ENCODE data around the gene TAPBP. TPM values are rescaled to one million over a fixed set of nuclear protein-coding genes. Genes with fewer than 3 reads are reported as not detected.

The TAPBP gene
- total and polyA plus RNA-seq, 9 of the 15 experiments (the other 6 are each of a cell fraction or from before 2014, with no cell fraction given): 5.6 to 74.0 (median 22.3) TPM

DNA sequence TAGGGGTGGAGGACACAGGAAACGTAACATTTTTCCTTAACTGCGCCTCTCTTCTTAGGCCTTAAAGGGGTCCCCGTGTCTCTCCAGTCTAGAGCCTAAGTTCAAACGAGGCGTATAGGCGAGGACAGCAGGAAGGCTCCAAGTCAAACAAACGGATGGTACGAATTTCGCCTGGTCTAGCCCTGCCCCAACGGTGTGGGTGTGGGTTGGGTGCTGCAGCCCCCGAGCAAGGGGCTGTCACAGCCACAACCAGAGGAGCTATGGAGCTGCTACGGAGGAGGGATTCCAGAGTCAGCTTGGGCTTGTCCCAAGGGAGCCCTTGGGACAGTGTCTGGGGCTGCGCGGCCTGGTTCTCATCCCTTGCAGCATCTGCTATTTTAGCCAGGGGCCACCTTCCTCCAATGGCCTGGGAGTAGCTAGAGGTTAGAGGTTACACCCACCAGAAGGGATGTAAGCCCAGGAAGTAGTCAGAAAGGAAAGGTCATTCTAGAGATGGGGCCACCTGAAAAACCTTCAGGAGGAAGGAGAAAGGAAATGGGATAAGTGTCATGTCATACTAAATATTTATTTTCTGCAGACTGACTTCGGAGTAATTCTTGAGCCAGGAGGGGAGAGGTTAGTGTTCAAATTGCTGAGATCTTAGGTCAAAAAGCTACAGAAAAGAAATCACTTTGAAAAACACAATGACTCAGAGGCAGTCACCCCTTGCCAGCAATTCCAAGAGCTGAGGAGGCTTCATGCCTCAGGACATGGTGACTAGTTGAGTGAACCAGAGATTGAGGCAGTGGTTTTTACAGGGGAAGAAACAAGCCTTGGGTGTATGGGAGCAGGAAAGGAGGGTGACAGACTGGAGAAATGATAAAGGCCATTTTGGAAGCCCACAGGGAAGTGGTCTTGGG, 63.9 kb downstream of the TAPBP start (continued):
- TF ChIP-seq ZNF639 (CRISPR knock-in tag; conservative IDR thresholded peaks at IDR 0.05 in 1 of 2, IDR thresholded peaks at IDR 0.05 in 1 of 2) (no peak), ZNF589 (CRISPR knock-in tag; IDR thresholded peaks at IDR 0.05; ENCODE audit: low read depth) (no peak), HDAC1 (IDR thresholded peaks at IDR 0.05) (no peak), KHSRP (IDR thresholded peaks at IDR 0.05) (no peak), FOXK1 (CRISPR knock-in tag; IDR thresholded peaks at IDR 0.05; ENCODE audit: borderline replicate concordance) (no peak), ZBTB8A (IDR thresholded peaks at IDR 0.05; ENCODE audit: partially characterized antibody) (no peak), ZBTB7A (IDR thresholded peaks at IDR 0.05; ENCODE audit: borderline replicate concordance, control insufficient read depth, low read depth, low read length) (0 out of 2 replicates have a peak, but pooled peaks have one; percentile 54), ZNF699 (CRISPR knock-in tag; IDR thresholded peaks at IDR 0.05; ENCODE audit: insufficient replicate concordance) (no peak), ZNF175 (CRISPR knock-in tag; IDR thresholded peaks at IDR 0.05; ENCODE audit: low read depth) (peak; percentile 47; the same call in 1 of the 2 replicates), CREB3L1 (IDR thresholded peaks at IDR 0.05; ENCODE audit: borderline replicate concordance, low read depth) (no peak), SMARCB1 (IDR thresholded peaks at IDR 0.05; ENCODE audit: insufficient read length, low read depth) (no peak), TEAD1 (CRISPR knock-in tag; IDR thresholded peaks at IDR 0.05) (no peak), SIRT6 (IDR thresholded peaks at IDR 0.05; ENCODE audit: low read depth, low read length) (no peak), KDM5B (IDR thresholded peaks at IDR 0.05; ENCODE audit: insufficient replicate concordance, low read depth, low read length) (no peak), ZSCAN32 (CRISPR knock-in tag; IDR thresholded peaks at IDR 0.05) (peak; percentile 8; the same call in 1 of the 2 replicates), MAFF (IDR thresholded peaks at IDR 0.05; ENCODE audit: low read length) (no peak), GTF2A2 (tag; IDR thresholded peaks at IDR 0.05) (no peak), MIER1 (IDR thresholded peaks at IDR 0.05; ENCODE audit: low read depth) (0 out of 2 replicates have a peak, but pooled peaks have one; percentile 24)
- TF ChIP-seq, protein P1, sequence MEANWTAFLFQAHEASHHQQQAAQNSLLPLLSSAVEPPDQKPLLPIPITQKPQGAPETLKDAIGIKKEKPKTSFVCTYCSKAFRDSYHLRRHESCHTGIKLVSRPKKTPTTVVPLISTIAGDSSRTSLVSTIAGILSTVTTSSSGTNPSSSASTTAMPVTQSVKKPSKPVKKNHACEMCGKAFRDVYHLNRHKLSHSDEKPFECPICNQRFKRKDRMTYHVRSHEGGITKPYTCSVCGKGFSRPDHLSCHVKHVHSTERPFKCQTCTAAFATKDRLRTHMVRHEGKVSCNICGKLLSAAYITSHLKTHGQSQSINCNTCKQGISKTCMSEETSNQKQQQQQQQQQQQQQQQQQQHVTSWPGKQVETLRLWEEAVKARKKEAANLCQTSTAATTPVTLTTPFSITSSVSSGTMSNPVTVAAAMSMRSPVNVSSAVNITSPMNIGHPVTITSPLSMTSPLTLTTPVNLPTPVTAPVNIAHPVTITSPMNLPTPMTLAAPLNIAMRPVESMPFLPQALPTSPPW (CRISPR knock-in tag; IDR thresholded peaks at IDR 0.05): no peak
- TF ChIP-seq, protein P2, sequence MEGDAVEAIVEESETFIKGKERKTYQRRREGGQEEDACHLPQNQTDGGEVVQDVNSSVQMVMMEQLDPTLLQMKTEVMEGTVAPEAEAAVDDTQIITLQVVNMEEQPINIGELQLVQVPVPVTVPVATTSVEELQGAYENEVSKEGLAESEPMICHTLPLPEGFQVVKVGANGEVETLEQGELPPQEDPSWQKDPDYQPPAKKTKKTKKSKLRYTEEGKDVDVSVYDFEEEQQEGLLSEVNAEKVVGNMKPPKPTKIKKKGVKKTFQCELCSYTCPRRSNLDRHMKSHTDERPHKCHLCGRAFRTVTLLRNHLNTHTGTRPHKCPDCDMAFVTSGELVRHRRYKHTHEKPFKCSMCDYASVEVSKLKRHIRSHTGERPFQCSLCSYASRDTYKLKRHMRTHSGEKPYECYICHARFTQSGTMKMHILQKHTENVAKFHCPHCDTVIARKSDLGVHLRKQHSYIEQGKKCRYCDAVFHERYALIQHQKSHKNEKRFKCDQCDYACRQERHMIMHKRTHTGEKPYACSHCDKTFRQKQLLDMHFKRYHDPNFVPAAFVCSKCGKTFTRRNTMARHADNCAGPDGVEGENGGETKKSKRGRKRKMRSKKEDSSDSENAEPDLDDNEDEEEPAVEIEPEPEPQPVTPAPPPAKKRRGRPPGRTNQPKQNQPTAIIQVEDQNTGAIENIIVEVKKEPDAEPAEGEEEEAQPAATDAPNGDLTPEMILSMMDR (IDR thresholded peaks at IDR 0.05 in 2 of 3, conservative IDR thresholded peaks at IDR 0.05 in 1 of 3; ENCODE audit: insufficient read depth in 2 of 3, low read depth in 1 of 3, low read length in 3 of 3): no peak

Measured in K562 (cell line).